ENCODE results near the gene FES. TPM values are rescaled to one million over a fixed set of nuclear protein-coding genes. Genes with fewer than 3 reads are reported as not detected.

The FES gene
- total and polyA plus RNA-seq, 2 donors (not counting 1 experiment from before 2014, with no cell fraction given) = 5.5 to 31.2 TPM

GRCh38 chr15:90905306-90906180 is 21.2 kb downstream of the FES start:
- H3K9ac ChIP-seq (ENCODE audit: insufficient read depth, low read length) = no peak overlapping the region
- no peak overlapping the region for H3K4me3 ChIP-seq (replicated peaks in 1 of 4; ENCODE audit: control extremely low read depth in 1 of 4, insufficient read depth in 1 of 4, low read depth in 3 of 4, low read length in 4 of 4)
- H4K20me1 ChIP-seq (ENCODE audit: control insufficient read depth, extremely low read depth, insufficient read depth, low read length) = no peaks in the 10 kb centered on the region
- TF ChIP-seq EZH2 (IDR thresholded peaks at IDR 0.05; ENCODE audit: low read length, missing control alignments) (no peak), CTCF (conservative IDR thresholded peaks at IDR 0.05 in 1 of 2, IDR thresholded peaks at IDR 0.05 in 1 of 2; ENCODE audit: low read depth in 1 of 2, low read length in 2 of 2) (no peak)
- no peaks in the 10 kb centered on the region for H3K79me2 ChIP-seq (ENCODE audit: control insufficient read depth, insufficient read depth, low read length)
- H3K36me3 ChIP-seq (ENCODE audit: control insufficient read depth, insufficient read depth, low read length) = peaks cover 14% of the 10 kb centered on the region
- no peak overlapping the region for H3K4me2 ChIP-seq (ENCODE audit: extremely low read depth, insufficient read depth, low read length)
- H3K4me1 ChIP-seq (ENCODE audit: control insufficient read depth, extremely low read depth, insufficient read depth, low read length) = no peaks in the 10 kb centered on the region
- H2AFZ ChIP-seq (ENCODE audit: low read length) = no peak overlapping the region
- no peaks in the 10 kb centered on the region for H3K9me3 ChIP-seq (ENCODE audit: control insufficient read depth, insufficient read depth, low read depth, low read length)
- no peak for DNase-seq (ENCODE audit: low read depth in 2 of 2)
- no peak overlapping the region for H3K27ac ChIP-seq (ENCODE audit: insufficient read depth, low read length)
- H3K27me3 ChIP-seq (ENCODE audit: control insufficient read depth, insufficient read depth, low read length) = no peaks in the 10 kb centered on the region

GRCh38 chr15:90906181-90906849 is 22.0 kb downstream of the FES start:
- no peak for DNase-seq (ENCODE audit: low read depth in 2 of 2)
- Histone ChIP-seq H3K36me3 (ENCODE audit: control insufficient read depth, insufficient read depth, low read length) (peaks cover 16% of the 10 kb centered on the region), H3K27me3 (ENCODE audit: control insufficient read depth, insufficient read depth, low read length) (no peaks in the 10 kb centered on the region), H3K9ac (ENCODE audit: insufficient read depth, low read length) (no peak overlapping the region), H3K4me2 (ENCODE audit: extremely low read depth, insufficient read depth, low read length) (no peak overlapping the region), H3K4me1 (ENCODE audit: control insufficient read depth, extremely low read depth, insufficient read depth, low read length) (no peaks in the 10 kb centered on the region), H3K9me3 (ENCODE audit: control insufficient read depth, insufficient read depth, low read depth, low read length) (no peaks in the 10 kb centered on the region), H2AFZ (ENCODE audit: low read length) (no peak overlapping the region), H3K27ac (ENCODE audit: insufficient read depth, low read length) (no peak overlapping the region), H4K20me1 (ENCODE audit: control insufficient read depth, extremely low read depth, insufficient read depth, low read length) (no peaks in the 10 kb centered on the region), H3K79me2 (ENCODE audit: control insufficient read depth, insufficient read depth, low read length) (no peaks in the 10 kb centered on the region), H3K4me3 (replicated peaks in 1 of 4; ENCODE audit: control extremely low read depth in 1 of 4, insufficient read depth in 1 of 4, low read depth in 3 of 4, low read length in 4 of 4) (no peak overlapping the region)
- TF ChIP-seq EZH2 (IDR thresholded peaks at IDR 0.05; ENCODE audit: low read length, missing control alignments) (no peak), CTCF (conservative IDR thresholded peaks at IDR 0.05 in 1 of 2, IDR thresholded peaks at IDR 0.05 in 1 of 2; ENCODE audit: low read depth in 1 of 2, low read length in 2 of 2) (no peak)

GRCh38 chr15:90907051-90907660 is 22.9 kb downstream of the FES start:
- DNase-seq (ENCODE audit: low read depth in 2 of 2) = no peak
- Histone ChIP-seq H3K79me2 (ENCODE audit: control insufficient read depth, insufficient read depth, low read length) (no peaks in the 10 kb centered on the region), H3K9ac (ENCODE audit: insufficient read depth, low read length) (no peak overlapping the region)

More at GRCh38 chr15:90907051-90907660, 22.9 kb downstream of the FES start:
- H3K9me3 ChIP-seq (ENCODE audit: control insufficient read depth, insufficient read depth, low read depth, low read length) = no peaks in the 10 kb centered on the region
- TF ChIP-seq EZH2 (IDR thresholded peaks at IDR 0.05; ENCODE audit: low read length, missing control alignments) (no peak), CTCF (conservative IDR thresholded peaks at IDR 0.05 in 1 of 2, IDR thresholded peaks at IDR 0.05 in 1 of 2; ENCODE audit: low read depth in 1 of 2, low read length in 2 of 2) (no peak)
- H4K20me1 ChIP-seq (ENCODE audit: control insufficient read depth, extremely low read depth, insufficient read depth, low read length) = no peaks in the 10 kb centered on the region
- H3K4me3 ChIP-seq (replicated peaks in 1 of 4; ENCODE audit: control extremely low read depth in 1 of 4, insufficient read depth in 1 of 4, low read depth in 3 of 4, low read length in 4 of 4) = no peak overlapping the region
- H2AFZ ChIP-seq (ENCODE audit: low read length) = no peak overlapping the region
- peaks cover 18% of the 10 kb centered on the region for H3K36me3 ChIP-seq (ENCODE audit: control insufficient read depth, insufficient read depth, low read length)
- H3K27me3 ChIP-seq (ENCODE audit: control insufficient read depth, insufficient read depth, low read length) = no peaks in the 10 kb centered on the region
- H3K4me2 ChIP-seq (ENCODE audit: extremely low read depth, insufficient read depth, low read length) = no peak overlapping the region
- H3K4me1 ChIP-seq (ENCODE audit: control insufficient read depth, extremely low read depth, insufficient read depth, low read length) = no peaks in the 10 kb centered on the region
- H3K27ac ChIP-seq (ENCODE audit: insufficient read depth, low read length) = no peak overlapping the region
